A549 (cell line): ENCODE data around the gene MCM5. TPM values are rescaled to one million over a fixed set of nuclear protein-coding genes. Genes with fewer than 3 reads are reported as not detected.

Source experiments
- ATAC-seq, 2 experiments: fragments of 200-7000 bp in 1 of 2; fragments of >200 bp in 1 of 2; cut with Nextera tagmentation in 1 of 2; cut with Tn5 transposase in 1 of 2; 3 replicates each; pipeline versions ENCODE4 v1.8.0 to v1.9.1; 2018 to 2020; ENCODE audit warnings: mild to moderate bottlenecking in 1 of 2, moderate library complexity in 1 of 2
- CTCF ChIA-PET: fragments of 300-600 bp; sonication (Branson Sonifier 250); formaldehyde crosslinking; extraction: SDS; loops from one replicate; lab custom pipeline; 2021; ENCODE audit warnings: antibody characterized with exemption, inconsistent platforms; lab: Yijun Ruan, JAX
- POLR2A ChIA-PET: fragments of 350-600 bp; formaldehyde crosslinking; extraction: SDS; loops from one replicate; lab custom pipeline; 2021; ENCODE audit warnings: antibody characterized with exemption, inconsistent platforms; lab: Yijun Ruan, JAX
- DNase-seq, 2 experiments: peaks; one replicate each; pipeline versions ENCODE4 v3.0.0 to v3.0.0-alpha.2; 2011 to 2016; ENCODE audit warnings: low read depth in 1 of 2, low spot score in 1 of 2
- FAIRE-seq: peaks from 2 replicates; lab custom pipeline; 2011; peaks lifted over from hg19 to GRCh38; lab: Jason Lieb, UNC
- H3K27ac ChIP-seq, 2 experiments: fragments of >200 bp; sonication (Bioruptor Twin); formaldehyde crosslinking; 3 replicates each; pipeline ENCODE4 v1.5.1; 2016 to 2017
- H3K4me1 ChIP-seq: fragments of >200 bp; sonication (Bioruptor Twin); formaldehyde crosslinking; 3 replicates; pipeline ENCODE4 v1.6.1; 2016
- H3K4me2 ChIP-seq: fragments of >200 bp; sonication (Bioruptor Twin); formaldehyde crosslinking; 3 replicates; pipeline ENCODE4 v1.6.1; 2016
- H3K4me3 ChIP-seq: fragments of >200 bp; sonication (Bioruptor Twin); formaldehyde crosslinking; 3 replicates; pipeline ENCODE4 v1.5.1; 2016
- H3K9me3 ChIP-seq: fragments of >200 bp; sonication (Bioruptor Twin); formaldehyde crosslinking; 3 replicates; pipeline ENCODE4 v1.6.1; 2016
- CHD2 ChIP-seq: fragments of 150-350 bp; IDR thresholded peaks from 2 replicates; pipeline ENCODE4 v1.6.1; 2014; ENCODE audit warnings: low read length; ENCODE audit not compliant: partially characterized antibody
- EHF ChIP-seq: fragments of 250-450 bp; sonication (Bioruptor Pico); IDR thresholded peaks from 2 replicates; pipeline ENCODE4 v1.5.0; 2020; ENCODE audit warnings: mild to moderate bottlenecking
- EHMT2 ChIP-seq: fragments of 200-600 bp; sonication (generic); IDR thresholded peaks from 2 replicates; pipeline ENCODE4 v1.6.1; 2016; ENCODE audit warnings: antibody characterized with exemption, low read depth, mild to moderate bottlenecking, moderate library complexity
- FOSB ChIP-seq: fragments of 250-450 bp; sonication (Bioruptor Pico); IDR thresholded peaks from 2 replicates; pipeline ENCODE4 v1.5.0; 2020; ENCODE audit warnings: mild to moderate bottlenecking, moderate library complexity
- HOXB13 ChIP-seq: fragments of 250-450 bp; sonication (Bioruptor Pico); IDR thresholded peaks from 2 replicates; pipeline ENCODE4 v1.5.0; 2020; ENCODE audit warnings: low read depth, mild to moderate bottlenecking, moderate library complexity
- JUN ChIP-seq, 2 experiments: fragments of >200 bp; sonication (Bioruptor Twin); formaldehyde crosslinking; IDR thresholded peaks; 2 replicates in 1 of 2; 3 replicates in 1 of 2; pipeline ENCODE4 v1.6.1; 2016 to 2017
- KDM1A ChIP-seq: fragments of 200-600 bp; sonication (generic); IDR thresholded peaks from 2 replicates; pipeline ENCODE4 v1.6.1; 2016; ENCODE audit warnings: low read depth, mild to moderate bottlenecking
- MAZ ChIP-seq: fragments of 150-350 bp; IDR thresholded peaks from 2 replicates; pipeline ENCODE4 v1.6.1; 2014; ENCODE audit warnings: antibody characterized with exemption, low read depth, low read length, borderline replicate concordance
- NFE2L2 ChIP-seq: fragments of 150-350 bp; conservative IDR thresholded peaks from 2 replicates; pipeline ENCODE4 v1.6.1; 2014; ENCODE audit warnings: low read length
- RARB ChIP-seq: fragments of 250-450 bp; sonication (Bioruptor Pico); IDR thresholded peaks from 2 replicates; pipeline ENCODE4 v1.8.0; 2021; ENCODE audit warnings: mild to moderate bottlenecking, moderate library complexity
- TP53 ChIP-seq: fragments of 250-450 bp; sonication (Bioruptor Pico); IDR thresholded peaks from 2 replicates; pipeline ENCODE4 v1.5.0; 2021; ENCODE audit warnings: mild to moderate bottlenecking, moderate library complexity
- WGBS: methylation state at CpG from one replicate; pipeline ENCODE4 v1.1.6; 2017; ENCODE audit errors: missing lambda C conversion rate; 5-methylcytosine and 5-hydroxymethylcytosine counted together
- polyA plus RNA-seq, 4 experiments: library from polyadenylated mRNA; depleted of rRNA in 3 of 4; stranded (reverse); fragments of >200 nt; fragmentation: RNase III in 1 of 4; extraction: RNeasy Plus Mini Kit Qiagen cat#74134 plus additional on column Dnase treatment in 1 of 4; gene quantifications; 2 replicates in 3 of 4; 3 replicates in 1 of 4; pipeline ENCODE4 v1.2.3, GENCODE V29; 2011 to 2017
- TF ChIP-seq, protein P1 (sequence below): fragments of >200 bp; sonication (Bioruptor Twin); formaldehyde crosslinking; IDR thresholded peaks from 3 replicates; pipeline ENCODE4 v1.5.1; 2016
- TF ChIP-seq, protein P2 (sequence below): fragments of 250-450 bp; sonication (Bioruptor Pico); IDR thresholded peaks from 2 replicates; pipeline ENCODE4 v1.5.0; 2021; ENCODE audit warnings: mild to moderate bottlenecking, moderate library complexity, borderline replicate concordance
- TF ChIP-seq, protein P3 (sequence below): fragments of 150-350 bp; IDR thresholded peaks from 2 replicates; pipeline ENCODE4 v1.6.1; 2014; ENCODE audit warnings: low read depth, mild to moderate bottlenecking, low read length
- TF ChIP-seq, protein P4 (sequence below): fragments of 250-450 bp; sonication (Bioruptor Pico); IDR thresholded peaks from 2 replicates; pipeline ENCODE4 v1.5.0; 2020; ENCODE audit warnings: low read depth, mild to moderate bottlenecking, moderate library complexity
- TF ChIP-seq, protein P5 (sequence below): fragments of >200 bp; sonication (Bioruptor Twin); formaldehyde crosslinking; IDR thresholded peaks from 3 replicates; pipeline ENCODE4 v1.6.1; 2016

Gene MCM5
- polyA plus RNA-seq, 2 of the 4 experiments (the other 2 are of a cell fraction): 50.2 to 94.4 TPM

DNA sequence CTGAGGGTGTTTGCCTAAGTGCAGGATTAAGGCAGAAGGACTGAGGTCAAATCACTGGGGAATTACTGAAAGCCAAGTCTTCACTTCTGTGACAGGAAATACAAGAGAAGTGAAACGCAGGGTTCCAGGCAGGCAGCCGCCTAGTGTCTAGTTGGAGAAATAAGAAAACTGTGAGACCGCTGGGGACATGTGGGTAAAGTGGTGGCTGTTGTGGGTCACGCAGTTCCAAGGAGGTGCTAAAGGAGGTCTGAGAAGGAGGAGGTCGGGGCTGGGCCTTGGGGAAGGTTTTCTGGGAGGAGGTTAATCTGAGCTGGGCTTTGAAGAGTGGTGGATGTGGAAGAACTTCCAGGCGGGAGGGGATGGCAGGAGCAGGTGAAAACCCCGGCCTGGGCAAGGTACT is 11.2 kb downstream of the MCM5 start:
- no peak overlapping the region for H3K4me2 ChIP-seq
- POLR2A ChIA-PET: no interaction called here
- ATAC-seq: no peak

DNA sequence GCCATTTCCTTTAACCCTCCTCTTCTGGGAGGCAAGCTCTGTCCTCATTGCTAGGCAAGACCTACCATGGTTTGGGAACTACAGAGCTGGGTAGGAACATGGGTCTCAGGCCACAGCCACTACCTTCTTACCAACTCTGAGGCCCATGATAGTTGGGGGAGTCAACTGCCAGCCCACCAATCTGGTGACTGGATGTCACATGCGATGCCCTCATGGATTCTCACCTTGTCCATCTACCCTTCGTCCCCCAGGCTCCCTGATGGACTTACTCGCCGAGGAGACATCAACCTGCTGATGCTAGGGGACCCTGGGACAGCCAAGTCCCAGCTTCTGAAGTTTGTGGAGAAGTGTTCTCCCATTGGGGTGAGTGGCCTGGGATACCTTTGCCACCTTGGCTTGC is 13.7 kb downstream of the MCM5 start:
- Histone ChIP-seq H3K4me1 (peaks cover 15% of the 10 kb centered on the region), H3K4me2 (no peak overlapping the region), H3K27ac (no peak overlapping the region), H3K4me3 (no peak overlapping the region), H3K9me3 (no peaks in the 10 kb centered on the region)
- ChIA-PET CTCF (interaction anchor here (1.0 to 2.1 kb wide), 3 partner anchors 8 to 64 kb away, joined by 3 to 7 read pairs (median 4); no protein-coding TSS in a partner anchor), POLR2A (no interaction called here)
- TF ChIP-seq FOSB (CRISPR knock-in tag) (no peak), MAZ (no peak), JUN (IDR thresholded peaks at IDR 0.05) (no peak), EHF (CRISPR knock-in tag) (no peak)
- TF ChIP-seq, protein P1, sequence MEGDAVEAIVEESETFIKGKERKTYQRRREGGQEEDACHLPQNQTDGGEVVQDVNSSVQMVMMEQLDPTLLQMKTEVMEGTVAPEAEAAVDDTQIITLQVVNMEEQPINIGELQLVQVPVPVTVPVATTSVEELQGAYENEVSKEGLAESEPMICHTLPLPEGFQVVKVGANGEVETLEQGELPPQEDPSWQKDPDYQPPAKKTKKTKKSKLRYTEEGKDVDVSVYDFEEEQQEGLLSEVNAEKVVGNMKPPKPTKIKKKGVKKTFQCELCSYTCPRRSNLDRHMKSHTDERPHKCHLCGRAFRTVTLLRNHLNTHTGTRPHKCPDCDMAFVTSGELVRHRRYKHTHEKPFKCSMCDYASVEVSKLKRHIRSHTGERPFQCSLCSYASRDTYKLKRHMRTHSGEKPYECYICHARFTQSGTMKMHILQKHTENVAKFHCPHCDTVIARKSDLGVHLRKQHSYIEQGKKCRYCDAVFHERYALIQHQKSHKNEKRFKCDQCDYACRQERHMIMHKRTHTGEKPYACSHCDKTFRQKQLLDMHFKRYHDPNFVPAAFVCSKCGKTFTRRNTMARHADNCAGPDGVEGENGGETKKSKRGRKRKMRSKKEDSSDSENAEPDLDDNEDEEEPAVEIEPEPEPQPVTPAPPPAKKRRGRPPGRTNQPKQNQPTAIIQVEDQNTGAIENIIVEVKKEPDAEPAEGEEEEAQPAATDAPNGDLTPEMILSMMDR: no peak
- TF ChIP-seq, protein P2, sequence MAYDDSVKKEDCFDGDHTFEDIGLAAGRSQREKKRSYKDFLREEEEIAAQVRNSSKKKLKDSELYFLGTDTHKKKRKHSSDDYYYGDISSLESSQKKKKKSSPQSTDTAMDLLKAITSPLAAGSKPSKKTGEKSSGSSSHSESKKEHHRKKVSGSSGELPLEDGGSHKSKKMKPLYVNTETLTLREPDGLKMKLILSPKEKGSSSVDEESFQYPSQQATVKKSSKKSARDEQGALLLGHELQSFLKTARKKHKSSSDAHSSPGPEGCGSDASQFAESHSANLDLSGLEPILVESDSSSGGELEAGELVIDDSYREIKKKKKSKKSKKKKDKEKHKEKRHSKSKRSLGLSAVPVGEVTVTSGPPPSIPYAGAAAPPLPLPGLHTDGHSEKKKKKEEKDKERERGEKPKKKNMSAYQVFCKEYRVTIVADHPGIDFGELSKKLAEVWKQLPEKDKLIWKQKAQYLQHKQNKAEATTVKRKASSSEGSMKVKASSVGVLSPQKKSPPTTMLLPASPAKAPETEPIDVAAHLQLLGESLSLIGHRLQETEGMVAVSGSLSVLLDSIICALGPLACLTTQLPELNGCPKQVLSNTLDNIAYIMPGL (CRISPR knock-in tag): no peak
- FAIRE-seq (no peak), ATAC-seq (no peak), DNase-seq (no peak)
- 98% methylated on average over 4 of the region's 4 CpGs for WGBS

More for the DNA sequence above, 11.2 kb downstream of the MCM5 start:
- DNase-seq (no peak), FAIRE-seq (no peak)
- Histone ChIP-seq H3K27ac (no peak overlapping the region), H3K4me3 (no peak overlapping the region), H3K4me1 (no peaks in the 10 kb centered on the region), H3K9me3 (no peaks in the 10 kb centered on the region)
- WGBS: 82% methylated on average over 7 of the region's 7 CpGs
- no peak for TF ChIP-seq HOXB13 (CRISPR knock-in tag)
- TF ChIP-seq, protein P3, sequence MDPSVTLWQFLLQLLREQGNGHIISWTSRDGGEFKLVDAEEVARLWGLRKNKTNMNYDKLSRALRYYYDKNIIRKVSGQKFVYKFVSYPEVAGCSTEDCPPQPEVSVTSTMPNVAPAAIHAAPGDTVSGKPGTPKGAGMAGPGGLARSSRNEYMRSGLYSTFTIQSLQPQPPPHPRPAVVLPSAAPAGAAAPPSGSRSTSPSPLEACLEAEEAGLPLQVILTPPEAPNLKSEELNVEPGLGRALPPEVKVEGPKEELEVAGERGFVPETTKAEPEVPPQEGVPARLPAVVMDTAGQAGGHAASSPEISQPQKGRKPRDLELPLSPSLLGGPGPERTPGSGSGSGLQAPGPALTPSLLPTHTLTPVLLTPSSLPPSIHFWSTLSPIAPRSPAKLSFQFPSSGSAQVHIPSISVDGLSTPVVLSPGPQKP: no peak
- TF ChIP-seq, protein P4, sequence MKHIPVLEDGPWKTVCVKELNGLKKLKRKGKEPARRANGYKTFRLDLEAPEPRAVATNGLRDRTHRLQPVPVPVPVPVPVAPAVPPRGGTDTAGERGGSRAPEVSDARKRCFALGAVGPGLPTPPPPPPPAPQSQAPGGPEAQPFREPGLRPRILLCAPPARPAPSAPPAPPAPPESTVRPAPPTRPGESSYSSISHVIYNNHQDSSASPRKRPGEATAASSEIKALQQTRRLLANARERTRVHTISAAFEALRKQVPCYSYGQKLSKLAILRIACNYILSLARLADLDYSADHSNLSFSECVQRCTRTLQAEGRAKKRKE (CRISPR knock-in tag): no peak
- no peak for TF ChIP-seq RARB (CRISPR knock-in tag)
- no peak for TF ChIP-seq NFE2L2
- TF ChIP-seq, protein P1: no peak
- TF ChIP-seq, protein P5, sequence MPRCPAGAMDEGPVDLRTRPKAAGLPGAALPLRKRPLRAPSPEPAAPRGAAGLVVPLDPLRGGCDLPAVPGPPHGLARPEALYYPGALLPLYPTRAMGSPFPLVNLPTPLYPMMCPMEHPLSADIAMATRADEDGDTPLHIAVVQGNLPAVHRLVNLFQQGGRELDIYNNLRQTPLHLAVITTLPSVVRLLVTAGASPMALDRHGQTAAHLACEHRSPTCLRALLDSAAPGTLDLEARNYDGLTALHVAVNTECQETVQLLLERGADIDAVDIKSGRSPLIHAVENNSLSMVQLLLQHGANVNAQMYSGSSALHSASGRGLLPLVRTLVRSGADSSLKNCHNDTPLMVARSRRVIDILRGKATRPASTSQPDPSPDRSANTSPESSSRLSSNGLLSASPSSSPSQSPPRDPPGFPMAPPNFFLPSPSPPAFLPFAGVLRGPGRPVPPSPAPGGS: no peak
- no peak for TF ChIP-seq CHD2
- TF ChIP-seq KDM1A: no peak
- TF ChIP-seq TP53 (CRISPR knock-in tag): no peak
- no peak for TF ChIP-seq EHMT2
- CTCF ChIA-PET: interaction anchor here (0.5 to 1.9 kb wide), 3 partner anchors 20 to 490 kb away, joined by 3 to 6 read pairs (median 5); no protein-coding TSS in a partner anchor
